Measurements from ENCODE around the gene ZNF483. TPM values are rescaled to one million over a fixed set of nuclear protein-coding genes. Genes with fewer than 3 reads are reported as not detected.

ZNF483 gene
- total and polyA plus RNA-seq, 2 of the 4 experiments (the other 2 are of a cell fraction), result 0.10 to 0.90 TPM

- Histone ChIP-seq H3K79me1 (ENCODE audit: low read depth in 1 of 2, low read length in 2 of 2) (no peaks in the 10 kb centered on the region), H4K5ac (ENCODE audit: low read depth, low read length) (no peak overlapping the region), H3K4ac (ENCODE audit: low read depth, low read length) (no peak overlapping the region), H3K4me1 (ENCODE audit: control insufficient read depth, insufficient read depth, low read length) (no peaks in the 10 kb centered on the region), H3K23ac (ENCODE audit: low read depth, low read length) (no peak overlapping the region), H2BK120ac (ENCODE audit: low read depth, low read length) (no peak overlapping the region), H3K27ac (ENCODE audit: insufficient read depth, low read length) (no peak overlapping the region), H3K9me1 (ENCODE audit: insufficient read depth, low read length) (no peaks in the 10 kb centered on the region), H3K4me2 (ENCODE audit: low read depth, low read length) (no peak overlapping the region), H3K27me3 (ENCODE audit: control insufficient read depth, insufficient read depth, low read length) (peaks cover 31% of the 10 kb centered on the region), H2AK5ac (ENCODE audit: low read depth, low read length) (no peak overlapping the region), H4K8ac (ENCODE audit: low read depth in 2 of 2, low read length in 2 of 2) (no peak overlapping the region), H4K91ac (ENCODE audit: insufficient read depth, low read depth, low read length) (no peak overlapping the region), H4K20me1 (ENCODE audit: insufficient read depth, low read length) (no peaks in the 10 kb centered on the region), H2BK5ac (ENCODE audit: low read depth, low read length, poor library complexity, severe bottlenecking) (no peak overlapping the region), H3K14ac (replicated peaks; ENCODE audit: low read depth, low read length) (no peak overlapping the region), H2AFZ (replicated peaks; ENCODE audit: low read length, poor library complexity) (no peak overlapping the region), H3K9me3 (ENCODE audit: control insufficient read depth, insufficient read depth, low read length) (no peaks in the 10 kb centered on the region), H2BK15ac (ENCODE audit: low read depth, low read length) (no peak overlapping the region), H3K36me3 (ENCODE audit: control insufficient read depth, insufficient read depth, low read length) (no peaks in the 10 kb centered on the region), H3K4me3 (ENCODE audit: insufficient read depth, low read depth, low read length) (no peak overlapping the region), H3K56ac (ENCODE audit: extremely low read depth, insufficient read depth, low read length) (no peak overlapping the region), H3K18ac (ENCODE audit: low read depth, low read length) (no peak overlapping the region), H2BK20ac (ENCODE audit: low read depth, low read length) (no peak overlapping the region), H3K9ac (ENCODE audit: low read depth, low read length) (no peak overlapping the region), H2AK9ac (replicated peaks; ENCODE audit: low read depth, low read length, poor library complexity) (no peak overlapping the region)
- POLR2A ChIA-PET (ENCODE audit: unreplicated experiment), result no interaction called here
- CTCF ChIA-PET, result interaction anchor here (1.1 kb wide), 1 partner anchor 12 kb away, joined by 4 read pairs; no protein-coding TSS in a partner anchor
- intact Hi-C loops (cut with micrococcal nuclease), result no loop called here
- no TSS peak for BruUV-seq (replicated peaks)
- ATAC-seq (ENCODE audit: low read depth) (no peak), DNase-seq (no peak)
- dilution Hi-C loops (cut with HindIII; ENCODE audit: low sequenced_read_pairs, unreplicated experiment), result no loop called here
- 51% methylated on average over 3 of the region's 5 CpGs; no CpG with 5 or more reads in 1 of the 2 experiments for WGBS, 2 experiments (ENCODE audit: extremely low coverage in 2 of 2, insufficient read length in 1 of 2)
- TF ChIP-seq CTCF (conservative IDR thresholded peaks at IDR 0.05; ENCODE audit: low read depth, low read length) (no peak), SMC3 (IDR thresholded peaks at IDR 0.05; ENCODE audit: low read depth, low read length) (no peak), MAZ (IDR thresholded peaks at IDR 0.05; ENCODE audit: borderline replicate concordance, low read depth, low read length) (no peak), BHLHE40 (IDR thresholded peaks at IDR 0.05; ENCODE audit: low read depth, low read length) (no peak), FOS (IDR thresholded peaks at IDR 0.05; ENCODE audit: low read depth, low read length) (no peak), CEBPB (IDR thresholded peaks at IDR 0.05; ENCODE audit: low read depth, low read length) (no peak), USF2 (IDR thresholded peaks at IDR 0.05; ENCODE audit: low read depth, low read length) (no peak)
- in situ Hi-C loops (cut with MboI; ENCODE audit: low sequenced_read_pairs), result no loop called here
Measured at GRCh38 chr9:111610149-111610548, 85.2 kb downstream of the ZNF483 start.

Data from IMR-90 (cell line).